Smooth muscle cell (in vitro differentiated cells): Measurements from ENCODE around the gene GLYATL1. TPM values are rescaled to one million over a fixed set of nuclear protein-coding genes. Genes with fewer than 3 reads are reported as not detected.

ENCODE experiments used
- DNase-seq: peaks from one replicate; lab custom pipeline; 2025; ENCODE audit not compliant: unreplicated experiment; lab: John Stamatoyannopoulos, UW
- H2AFZ ChIP-seq: fragments of 200-600 bp; sonication (generic); 2 replicates; pipeline ENCODE4 v1.6.0; 2016; ENCODE audit warnings: antibody characterized with exemption, low read depth, mild to moderate bottlenecking
- H3F3A ChIP-seq: fragments of 200-600 bp; sonication (generic); 2 replicates; pipeline ENCODE4 v1.6.0; 2017; ENCODE audit warnings: antibody characterized with exemption, low read depth
- H3K27ac ChIP-seq: fragments of 200-600 bp; sonication (generic); 2 replicates; pipeline ENCODE4 v1.5.1; 2016; ENCODE audit warnings: low read depth, mild to moderate bottlenecking
- H3K27me3 ChIP-seq: fragments of 200-600 bp; sonication (generic); 2 replicates; pipeline ENCODE4 v1.6.1; 2016; ENCODE audit warnings: low read depth, mild to moderate bottlenecking
- H3K36me3 ChIP-seq: fragments of 200-600 bp; sonication (generic); 2 replicates; pipeline ENCODE4 v1.5.1; 2016; ENCODE audit warnings: low read depth
- H3K4me1 ChIP-seq: fragments of 200-600 bp; sonication (generic); 2 replicates; pipeline ENCODE4 v1.5.1; 2016; ENCODE audit warnings: low read depth
- H3K4me2 ChIP-seq: fragments of 200-600 bp; sonication (generic); 2 replicates; pipeline ENCODE4 v1.6.0; 2016; ENCODE audit warnings: mild to moderate bottlenecking
- H3K4me3 ChIP-seq: fragments of 200-600 bp; sonication (generic); 2 replicates; pipeline ENCODE4 v1.5.1; 2016; ENCODE audit warnings: mild to moderate bottlenecking
- H3K79me2 ChIP-seq: fragments of 200-600 bp; sonication (generic); 2 replicates; pipeline ENCODE4 v1.6.0; 2016; ENCODE audit warnings: low read depth, mild to moderate bottlenecking
- H3K9ac ChIP-seq: fragments of 200-600 bp; sonication (generic); 2 replicates; pipeline ENCODE4 v1.6.0; 2016; ENCODE audit warnings: low read depth
- H3K9me3 ChIP-seq: fragments of 200-600 bp; sonication (generic); replicated peaks from 2 replicates; pipeline ENCODE4 v1.5.1; 2016; ENCODE audit warnings: low read depth
- H4K20me1 ChIP-seq: fragments of 200-600 bp; sonication (generic); 2 replicates; pipeline ENCODE4 v1.6.0; 2016; ENCODE audit warnings: low read depth
- CTCF ChIP-seq: fragments of 200-600 bp; sonication (generic); IDR thresholded peaks from 2 replicates; pipeline ENCODE4 v1.5.1; 2017; ENCODE audit warnings: borderline replicate concordance, mild to moderate bottlenecking, antibody characterized with exemption; ENCODE audit not compliant: insufficient read depth, poor library complexity, severe bottlenecking
- WGBS: methylation state at CpG from one replicate; pipeline ENCODE4 v1.1.7; 2016; ENCODE audit warnings: low lambda C conversion rate; 5-methylcytosine and 5-hydroxymethylcytosine counted together
- polyA plus RNA-seq: library from polyadenylated mRNA; unstranded; fragments of >200 nt; fragmentation: Nextera tagmentation; extraction: Ambion mirVana; gene quantifications from 2 replicates; pipeline ENCODE4 v1.2.1, GENCODE V29; 2016
- total RNA-seq: library from RNA; depleted of rRNA; stranded (reverse); fragments of >200 nt; gene quantifications from 2 replicates; pipeline ENCODE4 v1.2.3, GENCODE V29; 2014

Gene GLYATL1
- total and polyA plus RNA-seq, 2 experiments from 2014 or later = not detected

GRCh38 chr11:58958500-58958899, 19.2 kb downstream of the GLYATL1 start:
- no peak for DNase-seq
- 76% methylated on average over 2 of the region's 2 CpGs for WGBS

GRCh38 chr11:58963551-58964104, 24.3 kb downstream of the GLYATL1 start:
- H3K9ac ChIP-seq = no peak overlapping the region
- WGBS = 10% methylated on average over 27 of the region's 27 CpGs
- H3K4me1 ChIP-seq = no peaks in the 10 kb centered on the region
- DNase-seq = no peak
- peaks cover 33% of the 10 kb centered on the region for H3K27me3 ChIP-seq
- H4K20me1 ChIP-seq = no peaks in the 10 kb centered on the region
- H2AFZ ChIP-seq = peak overlapping the region; percentile 71
- H3K4me2 ChIP-seq = peak overlapping the region; percentile 80
- no peak overlapping the region for H3K27ac ChIP-seq
- H3K36me3 ChIP-seq = no peaks in the 10 kb centered on the region
- no peaks in the 10 kb centered on the region for H3F3A ChIP-seq
- H3K79me2 ChIP-seq = no peaks in the 10 kb centered on the region
- no peaks in the 10 kb centered on the region for H3K9me3 ChIP-seq
- H3K4me3 ChIP-seq = peak overlapping the region; percentile 42
- TF ChIP-seq CTCF = no peak

More at GRCh38 chr11:58958500-58958899, 19.2 kb downstream of the GLYATL1 start:
- H3K9me3 ChIP-seq = no peaks in the 10 kb centered on the region
- no peaks in the 10 kb centered on the region for H4K20me1 ChIP-seq
- peaks cover 8% of the 10 kb centered on the region for H3K27me3 ChIP-seq
- H3K9ac ChIP-seq = no peak overlapping the region
- no peaks in the 10 kb centered on the region for H3K36me3 ChIP-seq
- H3K27ac ChIP-seq = no peak overlapping the region
- H3K4me3 ChIP-seq = no peak overlapping the region
- H3K4me1 ChIP-seq = no peaks in the 10 kb centered on the region
- no peaks in the 10 kb centered on the region for H3K79me2 ChIP-seq
- no peak overlapping the region for H2AFZ ChIP-seq
- H3F3A ChIP-seq = no peaks in the 10 kb centered on the region
- H3K4me2 ChIP-seq = no peak overlapping the region
- peak; percentile 33 for TF ChIP-seq CTCF

- no peaks in the 10 kb centered on the region for H3K79me2 ChIP-seq
- peaks cover 44% of the 10 kb centered on the region for H3K27me3 ChIP-seq
- H3F3A ChIP-seq = no peaks in the 10 kb centered on the region
- no peak for TF ChIP-seq CTCF
- WGBS = 74% methylated on average over 6 of the region's 6 CpGs
- H3K9me3 ChIP-seq = no peaks in the 10 kb centered on the region
- H3K4me3 ChIP-seq = no peak overlapping the region
- DNase-seq = no peak
- H3K9ac ChIP-seq = no peak overlapping the region
- no peak overlapping the region for H3K4me2 ChIP-seq
- H4K20me1 ChIP-seq = no peaks in the 10 kb centered on the region
- H3K36me3 ChIP-seq = no peaks in the 10 kb centered on the region
- H3K4me1 ChIP-seq = no peaks in the 10 kb centered on the region
- H2AFZ ChIP-seq = no peak overlapping the region
- H3K27ac ChIP-seq = no peak overlapping the region
These were observed 26.1 kb downstream of the GLYATL1 start for GRCh38 chr11:58965246-58965985.

- Histone ChIP-seq H3K4me3 (no peak overlapping the region), H3K9me3 (no peaks in the 10 kb centered on the region), H3K79me2 (no peaks in the 10 kb centered on the region), H2AFZ (no peak overlapping the region), H3K9ac (no peak overlapping the region), H3K36me3 (no peaks in the 10 kb centered on the region), H3F3A (no peaks in the 10 kb centered on the region), H3K4me1 (peaks cover 4% of the 10 kb centered on the region), H3K4me2 (no peak overlapping the region), H4K20me1 (no peaks in the 10 kb centered on the region), H3K27ac (no peak overlapping the region), H3K27me3 (peaks cover 38% of the 10 kb centered on the region)
- no peak for DNase-seq
- 44% methylated on average over 26 of the region's 26 CpGs for WGBS
- no peak for TF ChIP-seq CTCF
These were observed 29.0 kb downstream of the GLYATL1 start for GRCh38 chr11:58968251-58968711.
